Osteoblast (primary cell): ENCODE results near the gene TBCD. TPM values are rescaled to one million over a fixed set of nuclear protein-coding genes. Genes with fewer than 3 reads are reported as not detected.

ENCODE experiments used
- DNase-seq: peaks from one replicate; pipeline ENCODE4 v3.0.0; 2011; ENCODE audit warnings: low spot score, mixed read lengths; ENCODE audit not compliant: insufficient read length; ENCODE audit errors: missing footprints
- H2AFZ ChIP-seq: 2 replicates; pipeline ENCODE4 v1.6.0; 2011; ENCODE audit warnings: mild to moderate bottlenecking, low read length
- H3K27ac ChIP-seq: 2 replicates; pipeline ENCODE4 v1.5.1; 2011; ENCODE audit warnings: mild to moderate bottlenecking, low read depth, low read length, moderate library complexity
- H3K27me3 ChIP-seq: 2 replicates; pipeline ENCODE4 v1.6.0; 2012; ENCODE audit warnings: mild to moderate bottlenecking, control low read depth, inconsistent platforms, low read length, moderate library complexity; ENCODE audit not compliant: insufficient read depth
- H3K36me3 ChIP-seq: 2 replicates; pipeline ENCODE4 v1.5.1; 2011; ENCODE audit warnings: mild to moderate bottlenecking, low read length, control low read depth, moderate library complexity; ENCODE audit not compliant: insufficient read depth
- H3K4me1 ChIP-seq: 2 replicates; pipeline ENCODE4 v1.5.1; 2011; ENCODE audit warnings: mild to moderate bottlenecking, low read length, control low read depth, moderate library complexity; ENCODE audit not compliant: insufficient read depth
- H3K4me2 ChIP-seq: 2 replicates; pipeline ENCODE4 v1.6.0; 2011; ENCODE audit warnings: mild to moderate bottlenecking, low read length; ENCODE audit not compliant: insufficient read depth
- H3K4me3 ChIP-seq: fragments of 200-600 bp; sonication (generic); 3 replicates; pipeline ENCODE4 v1.5.1; 2012; ENCODE audit warnings: mild to moderate bottlenecking, low read length, inconsistent platforms; ENCODE audit not compliant: insufficient read depth
- H3K79me2 ChIP-seq: 2 replicates; pipeline ENCODE4 v1.6.0; 2012; ENCODE audit warnings: mild to moderate bottlenecking, low read length, control low read depth, inconsistent platforms; ENCODE audit not compliant: insufficient read depth
- H3K9me3 ChIP-seq: 2 replicates; pipeline ENCODE4 v1.5.1; 2011; ENCODE audit warnings: low read depth, low read length, control low read depth
- H4K20me1 ChIP-seq: 2 replicates; pipeline ENCODE4 v1.6.0; 2012; ENCODE audit warnings: mild to moderate bottlenecking, low read length, control low read depth; ENCODE audit not compliant: insufficient read depth
- total RNA-seq: library from RNA; depleted of rRNA; stranded (reverse); fragments of >200 nt; gene quantifications from 2 replicates; pipeline ENCODE4 v1.2.3, GENCODE V29; 2012
- TF ChIP-seq, protein P1 (sequence below): IDR thresholded peaks from 2 replicates; pipeline ENCODE4 v1.5.1; 2011; ENCODE audit warnings: mild to moderate bottlenecking, low read depth, low read length, moderate library complexity; ENCODE audit errors: extremely low read depth

TBCD gene
- total RNA-seq, 1 donor: 29.0 TPM

DNA sequence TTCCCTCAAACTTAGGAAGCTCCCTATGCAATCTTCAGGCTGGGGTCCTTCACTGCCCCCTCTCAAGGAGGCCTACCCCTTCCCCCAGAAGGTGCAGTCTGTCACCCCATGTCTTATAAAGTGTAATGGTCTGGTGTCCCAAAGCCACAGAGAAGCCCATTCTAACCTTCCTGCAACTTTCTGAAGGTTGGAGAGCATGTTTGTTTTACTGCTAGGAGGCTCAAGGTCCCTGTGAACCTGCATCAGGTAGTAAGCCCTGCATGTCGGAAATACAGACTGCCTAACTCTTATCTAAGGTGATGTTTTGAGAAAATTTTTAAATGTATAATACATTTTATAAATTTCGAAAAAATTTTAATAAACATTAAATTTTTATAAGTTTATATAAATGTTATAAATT, 69.7 kb downstream of the TBCD start:
- no peak for DNase-seq
- no peak overlapping the region for H3K4me3 ChIP-seq
- H3K27me3 ChIP-seq: no peaks in the 10 kb centered on the region
- no peaks in the 10 kb centered on the region for H3K79me2 ChIP-seq
- H2AFZ ChIP-seq: no peak overlapping the region
- H3K4me2 ChIP-seq: no peak overlapping the region
- H4K20me1 ChIP-seq: no peaks in the 10 kb centered on the region
- peaks cover 5% of the 10 kb centered on the region for H3K9me3 ChIP-seq
- H3K4me1 ChIP-seq: no peaks in the 10 kb centered on the region
- H3K27ac ChIP-seq: no peak overlapping the region
- peaks cover 19% of the 10 kb centered on the region for H3K36me3 ChIP-seq
- TF ChIP-seq, protein P1, sequence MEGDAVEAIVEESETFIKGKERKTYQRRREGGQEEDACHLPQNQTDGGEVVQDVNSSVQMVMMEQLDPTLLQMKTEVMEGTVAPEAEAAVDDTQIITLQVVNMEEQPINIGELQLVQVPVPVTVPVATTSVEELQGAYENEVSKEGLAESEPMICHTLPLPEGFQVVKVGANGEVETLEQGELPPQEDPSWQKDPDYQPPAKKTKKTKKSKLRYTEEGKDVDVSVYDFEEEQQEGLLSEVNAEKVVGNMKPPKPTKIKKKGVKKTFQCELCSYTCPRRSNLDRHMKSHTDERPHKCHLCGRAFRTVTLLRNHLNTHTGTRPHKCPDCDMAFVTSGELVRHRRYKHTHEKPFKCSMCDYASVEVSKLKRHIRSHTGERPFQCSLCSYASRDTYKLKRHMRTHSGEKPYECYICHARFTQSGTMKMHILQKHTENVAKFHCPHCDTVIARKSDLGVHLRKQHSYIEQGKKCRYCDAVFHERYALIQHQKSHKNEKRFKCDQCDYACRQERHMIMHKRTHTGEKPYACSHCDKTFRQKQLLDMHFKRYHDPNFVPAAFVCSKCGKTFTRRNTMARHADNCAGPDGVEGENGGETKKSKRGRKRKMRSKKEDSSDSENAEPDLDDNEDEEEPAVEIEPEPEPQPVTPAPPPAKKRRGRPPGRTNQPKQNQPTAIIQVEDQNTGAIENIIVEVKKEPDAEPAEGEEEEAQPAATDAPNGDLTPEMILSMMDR: no peak

DNA sequence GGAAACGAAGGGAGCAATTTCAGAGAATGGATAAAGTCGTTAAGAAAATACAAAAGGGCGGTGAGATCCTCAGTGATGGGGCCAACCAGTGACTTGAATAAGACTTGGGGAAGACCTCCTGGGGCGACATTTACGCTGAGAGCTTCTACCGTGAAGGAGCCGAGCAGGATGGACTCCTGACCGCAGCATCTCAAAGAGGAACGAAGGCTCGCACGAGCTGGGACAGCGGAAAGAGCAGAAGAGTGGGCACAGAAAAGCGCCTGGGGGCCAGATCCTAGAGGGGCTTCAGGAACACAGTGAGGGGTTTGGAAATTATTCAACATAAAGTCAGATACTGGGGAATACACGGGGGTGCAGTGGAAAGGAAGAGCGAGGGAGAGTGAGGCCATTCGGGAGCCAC, 70.4 kb downstream of the TBCD start:
- Histone ChIP-seq H4K20me1 (no peaks in the 10 kb centered on the region), H3K9me3 (peaks cover 5% of the 10 kb centered on the region), H3K4me1 (no peaks in the 10 kb centered on the region), H3K27me3 (no peaks in the 10 kb centered on the region), H3K4me3 (no peak overlapping the region), H3K27ac (no peak overlapping the region), H2AFZ (no peak overlapping the region), H3K4me2 (no peak overlapping the region), H3K79me2 (no peaks in the 10 kb centered on the region), H3K36me3 (peaks cover 22% of the 10 kb centered on the region)
- TF ChIP-seq, protein P1: no peak
- no peak for DNase-seq

DNA sequence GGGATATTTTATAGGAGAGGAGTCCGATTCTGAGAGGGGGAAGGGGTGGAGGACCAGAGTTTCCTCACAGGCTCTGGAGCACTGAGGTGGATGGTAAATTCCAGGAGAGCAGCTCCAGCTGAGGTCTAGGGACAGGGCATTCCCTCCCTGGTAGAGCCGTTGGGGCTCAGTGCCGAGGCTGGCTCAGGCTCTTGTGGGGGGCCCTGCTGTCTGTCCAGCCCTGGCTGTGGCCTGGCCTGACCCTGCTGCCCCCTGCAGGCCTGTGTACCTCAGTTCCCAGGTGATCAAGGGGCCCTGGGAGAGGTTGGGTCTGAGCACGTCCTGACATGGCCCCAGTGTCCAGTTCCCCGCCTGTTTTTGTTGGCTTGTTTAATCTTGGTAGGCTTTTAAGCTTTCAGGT, 71.1 kb downstream of the TBCD start:
- no peaks in the 10 kb centered on the region for H3K79me2 ChIP-seq
- no peak overlapping the region for H2AFZ ChIP-seq
- no peaks in the 10 kb centered on the region for H3K4me1 ChIP-seq
- H3K27me3 ChIP-seq: no peaks in the 10 kb centered on the region
- peaks cover 21% of the 10 kb centered on the region for H3K36me3 ChIP-seq
- TF ChIP-seq, protein P1: peak; percentile 5
- H3K4me2 ChIP-seq: no peak overlapping the region
- no peaks in the 10 kb centered on the region for H4K20me1 ChIP-seq
- H3K27ac ChIP-seq: no peak overlapping the region
- no peak for DNase-seq
- H3K4me3 ChIP-seq: no peak overlapping the region
- peaks cover 5% of the 10 kb centered on the region for H3K9me3 ChIP-seq

DNA sequence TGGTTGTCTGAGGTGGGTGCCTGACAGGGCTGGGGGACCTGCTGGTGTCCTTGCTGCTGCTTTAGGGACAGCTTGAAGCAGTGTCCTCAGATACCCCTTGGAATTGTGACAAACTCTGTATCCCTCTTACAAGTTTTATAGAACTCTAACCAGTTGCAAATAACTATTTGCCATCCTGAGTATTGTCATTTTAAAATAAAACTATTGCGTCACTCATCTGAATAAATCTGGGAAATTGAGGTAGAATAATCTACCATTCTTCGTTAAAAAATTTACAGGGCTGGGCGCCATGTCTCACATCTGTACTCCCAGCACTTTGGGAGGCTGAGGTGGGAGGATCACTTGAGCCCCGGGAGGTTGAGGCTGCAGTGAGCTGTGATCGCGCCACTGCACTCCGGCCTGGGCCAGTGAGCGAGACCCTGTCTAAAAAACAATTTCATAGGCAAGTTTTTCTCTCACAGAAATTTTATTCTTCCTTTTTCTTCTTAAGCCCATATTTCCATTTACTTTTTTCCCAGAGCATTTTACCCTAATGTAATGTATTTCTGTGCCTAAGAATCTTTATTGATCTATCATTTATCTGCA, 73.8 kb downstream of the TBCD start:
- no peak overlapping the region for H2AFZ ChIP-seq

More for the DNA sequence above, 73.8 kb downstream of the TBCD start:
- Histone ChIP-seq H3K4me3 (no peak overlapping the region), H3K27ac (no peak overlapping the region), H3K4me2 (no peak overlapping the region), H3K36me3 (peaks cover 9% of the 10 kb centered on the region), H3K9me3 (peaks cover under 1% of the 10 kb centered on the region), H3K27me3 (no peaks in the 10 kb centered on the region), H3K79me2 (no peaks in the 10 kb centered on the region), H4K20me1 (no peaks in the 10 kb centered on the region), H3K4me1 (no peaks in the 10 kb centered on the region)
- TF ChIP-seq, protein P1: no peak
- no peak for DNase-seq
